HepG2 (cell line): ENCODE data around the gene SAMD4B. TPM values are rescaled to one million over a fixed set of nuclear protein-coding genes. Genes with fewer than 3 reads are reported as not detected.

Experiments used
- ARID2 ChIP-seq: sonication (generic); formaldehyde crosslinking; IDR thresholded peaks from 2 replicates; pipeline ENCODE4 v1.8.1; 2022; ENCODE audit warnings: mild to moderate bottlenecking, missing genetic modification reagents, borderline replicate concordance
- FOXK1 ChIP-seq: sonication (generic); formaldehyde crosslinking; IDR thresholded peaks from 2 replicates; pipeline ENCODE4 v1.4.0; 2020; ENCODE audit warnings: low read depth, missing genetic modification reagents, borderline replicate concordance
- HDAC1 ChIP-seq: sonication (generic); formaldehyde crosslinking; IDR thresholded peaks from 2 replicates; pipeline ENCODE4 v1.5.1; 2020; ENCODE audit warnings: mild to moderate bottlenecking, missing genetic modification reagents
- MXD4 ChIP-seq: IDR thresholded peaks from 2 replicates; pipeline ENCODE4 v1.6.1; 2016; ENCODE audit warnings: mild to moderate bottlenecking, missing biosample characterization, missing genetic modification reagents
- SIX1 ChIP-seq: sonication (generic); formaldehyde crosslinking; IDR thresholded peaks from 2 replicates; pipeline ENCODE4 v1.4.0; 2020; ENCODE audit warnings: missing genetic modification reagents, borderline replicate concordance
- SMYD3 ChIP-seq: sonication (generic); formaldehyde crosslinking; IDR thresholded peaks from 2 replicates; pipeline ENCODE4 v1.8.1; 2023; ENCODE audit warnings: mild to moderate bottlenecking, missing genetic modification reagents
- SYNCRIP ChIP-seq: fragments of 200-400 bp; formaldehyde crosslinking; IDR thresholded peaks from 2 replicates; pipeline ENCODE4 v1.6.1; 2018; ENCODE audit warnings: mild to moderate bottlenecking, low read depth, low read length; ENCODE audit not compliant: insufficient read depth
- ZNF263 ChIP-seq: sonication (generic); formaldehyde crosslinking; IDR thresholded peaks from 2 replicates; pipeline ENCODE4 v1.4.0; 2020; ENCODE audit warnings: missing genetic modification reagents
- ZNF530 ChIP-seq: sonication (generic); formaldehyde crosslinking; IDR thresholded peaks from 2 replicates; pipeline ENCODE4 v1.5.0; 2020; ENCODE audit warnings: low read depth, mild to moderate bottlenecking, missing genetic modification reagents
- ZNF761 ChIP-seq: sonication (generic); formaldehyde crosslinking; conservative IDR thresholded peaks from 2 replicates; pipeline ENCODE4 v1.4.0; 2020; ENCODE audit warnings: mild to moderate bottlenecking, missing genetic modification reagents
- ZSCAN12 ChIP-seq: sonication (generic); formaldehyde crosslinking; IDR thresholded peaks from 2 replicates; pipeline ENCODE4 v1.9.0; 2021; ENCODE audit warnings: mild to moderate bottlenecking, missing genetic modification reagents
- polyA plus RNA-seq, 8 experiments: library from polyadenylated mRNA; depleted of rRNA in 3 of 8; stranded (reverse) in 7 of 8; unstranded in 1 of 8; fragments of >200 nt; fragmentation: Illumina TruSeq in 4 of 8; extraction: Trizol in 4 of 8; gene quantifications; 2 replicates each; pipeline versions ENCODE4 v1.2.1 to v1.2.3, GENCODE V29; 2011 to 2016; ENCODE audit warnings: low read depth in 4 of 8, missing spikeins in 1 of 8, mixed read lengths in 1 of 8; ENCODE audit not compliant: insufficient read depth in 1 of 8
- total RNA-seq, 5 experiments: library from RNA; depleted of rRNA; stranded (reverse); fragments of >200 nt; fragmentation: Illumina TruSeq; extraction: Trizol; gene quantifications; 2 replicates each; pipeline ENCODE4 v1.2.3, GENCODE V29; 2016; ENCODE audit warnings: low read depth in 1 of 5
- TF ChIP-seq, protein P1 (sequence below): sonication (generic); formaldehyde crosslinking; IDR thresholded peaks from 2 replicates; pipeline ENCODE4 v1.8.1; 2022; ENCODE audit warnings: low read depth, mild to moderate bottlenecking, missing genetic modification reagents
- TF ChIP-seq, protein P2 (sequence below): sonication (generic); formaldehyde crosslinking; IDR thresholded peaks from 2 replicates; pipeline ENCODE4 v1.4.0; 2020; ENCODE audit warnings: missing genetic modification reagents
- TF ChIP-seq, protein P3 (sequence below): sonication (generic); formaldehyde crosslinking; IDR thresholded peaks from 2 replicates; pipeline ENCODE4 v1.5.0; 2020; ENCODE audit warnings: mild to moderate bottlenecking, missing genetic modification reagents
- TF ChIP-seq, protein P4 (sequence below): sonication (generic); formaldehyde crosslinking; IDR thresholded peaks from 2 replicates; pipeline ENCODE4 v1.5.0; 2020; ENCODE audit warnings: mild to moderate bottlenecking, missing genetic modification reagents
- TF ChIP-seq, protein P5 (sequence below): IDR thresholded peaks from 2 replicates; pipeline ENCODE4 v1.4.0; 2020; ENCODE audit warnings: mild to moderate bottlenecking, missing genetic modification reagents

The SAMD4B gene
- total and polyA plus RNA-seq, 2 of the 13 experiments (the other 11 are each of a cell fraction or from before 2014, with no cell fraction given), result 26.0 to 31.8 TPM

DNA sequence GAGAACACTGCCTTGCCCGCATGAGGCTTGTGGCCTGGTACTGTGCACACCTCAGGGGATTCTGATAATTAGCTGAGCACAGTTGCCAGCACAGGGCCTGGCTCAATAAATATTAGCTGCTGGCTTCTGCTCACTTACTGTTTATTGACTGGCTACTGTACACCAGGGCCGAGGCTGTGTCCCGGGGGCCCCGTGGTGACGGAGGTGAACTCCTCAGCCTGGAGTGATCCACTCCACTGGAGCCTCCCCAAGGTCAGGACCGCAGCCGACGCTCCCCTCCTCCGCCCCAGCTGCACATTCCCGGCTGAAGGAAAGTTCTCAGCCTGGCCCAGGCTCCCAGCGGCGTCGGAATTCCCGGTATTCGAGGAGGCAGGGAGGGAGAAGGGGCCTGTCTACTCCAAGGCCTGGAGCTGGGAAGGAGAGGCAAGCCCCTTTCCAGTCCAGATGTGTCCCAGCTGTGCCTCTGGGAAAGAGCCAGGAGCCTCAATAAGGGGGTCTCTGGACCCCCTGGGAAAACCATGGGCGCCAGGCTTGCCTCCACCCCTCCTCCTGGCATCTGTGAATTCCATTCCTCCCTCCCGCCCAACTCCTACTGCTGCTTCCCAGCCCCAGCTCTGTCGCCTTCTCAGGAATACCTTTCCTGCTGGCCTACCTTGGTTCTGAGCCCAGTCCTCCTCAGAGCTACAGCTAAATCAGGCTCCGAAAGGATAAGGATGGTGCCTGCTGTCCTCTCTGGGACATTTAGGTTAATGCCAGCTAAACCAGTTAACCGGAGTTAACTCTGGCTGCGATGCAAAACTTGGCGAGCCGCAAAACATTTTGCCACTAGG lies 86.3 kb downstream of the SAMD4B start (continued):
- TF ChIP-seq, protein P1, sequence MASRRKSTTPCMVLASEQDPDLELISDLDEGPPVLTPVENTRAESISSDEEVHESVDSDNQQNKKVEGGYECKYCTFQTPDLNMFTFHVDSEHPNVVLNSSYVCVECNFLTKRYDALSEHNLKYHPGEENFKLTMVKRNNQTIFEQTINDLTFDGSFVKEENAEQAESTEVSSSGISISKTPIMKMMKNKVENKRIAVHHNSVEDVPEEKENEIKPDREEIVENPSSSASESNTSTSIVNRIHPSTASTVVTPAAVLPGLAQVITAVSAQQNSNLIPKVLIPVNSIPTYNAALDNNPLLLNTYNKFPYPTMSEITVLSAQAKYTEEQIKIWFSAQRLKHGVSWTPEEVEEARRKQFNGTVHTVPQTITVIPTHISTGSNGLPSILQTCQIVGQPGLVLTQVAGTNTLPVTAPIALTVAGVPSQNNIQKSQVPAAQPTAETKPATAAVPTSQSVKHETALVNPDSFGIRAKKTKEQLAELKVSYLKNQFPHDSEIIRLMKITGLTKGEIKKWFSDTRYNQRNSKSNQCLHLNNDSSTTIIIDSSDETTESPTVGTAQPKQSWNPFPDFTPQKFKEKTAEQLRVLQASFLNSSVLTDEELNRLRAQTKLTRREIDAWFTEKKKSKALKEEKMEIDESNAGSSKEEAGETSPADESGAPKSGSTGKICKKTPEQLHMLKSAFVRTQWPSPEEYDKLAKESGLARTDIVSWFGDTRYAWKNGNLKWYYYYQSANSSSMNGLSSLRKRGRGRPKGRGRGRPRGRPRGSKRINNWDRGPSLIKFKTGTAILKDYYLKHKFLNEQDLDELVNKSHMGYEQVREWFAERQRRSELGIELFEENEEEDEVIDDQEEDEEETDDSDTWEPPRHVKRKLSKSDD (CRISPR knock-in tag), result no peak
- TF ChIP-seq SMYD3 (no peak), HDAC1 (CRISPR knock-in tag) (no peak), ZNF530 (no peak), MXD4 (CRISPR knock-in tag) (no peak), SYNCRIP (no peak), ARID2 (CRISPR knock-in tag) (0 out of 2 replicates have a peak, but pooled peaks have one; percentile 39), ZNF761 (CRISPR knock-in tag) (no peak), FOXK1 (CRISPR knock-in tag) (no peak), ZSCAN12 (CRISPR knock-in tag) (no peak), ZNF263 (CRISPR knock-in tag) (peak; percentile 91), SIX1 (CRISPR knock-in tag) (no peak)
- TF ChIP-seq, protein P2, sequence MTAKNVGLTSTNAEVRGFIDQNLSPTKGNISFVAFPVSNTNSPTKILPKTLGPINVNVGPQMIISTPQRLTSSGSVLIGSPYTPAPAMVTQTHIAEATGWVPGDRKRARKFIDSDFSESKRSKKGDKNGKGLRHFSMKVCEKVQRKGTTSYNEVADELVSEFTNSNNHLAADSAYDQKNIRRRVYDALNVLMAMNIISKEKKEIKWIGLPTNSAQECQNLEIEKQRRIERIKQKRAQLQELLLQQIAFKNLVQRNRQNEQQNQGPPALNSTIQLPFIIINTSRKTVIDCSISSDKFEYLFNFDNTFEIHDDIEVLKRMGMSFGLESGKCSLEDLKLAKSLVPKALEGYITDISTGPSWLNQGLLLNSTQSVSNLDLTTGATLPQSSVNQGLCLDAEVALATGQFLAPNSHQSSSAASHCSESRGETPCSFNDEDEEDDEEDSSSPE (CRISPR knock-in tag), result no peak
- TF ChIP-seq, protein P3, sequence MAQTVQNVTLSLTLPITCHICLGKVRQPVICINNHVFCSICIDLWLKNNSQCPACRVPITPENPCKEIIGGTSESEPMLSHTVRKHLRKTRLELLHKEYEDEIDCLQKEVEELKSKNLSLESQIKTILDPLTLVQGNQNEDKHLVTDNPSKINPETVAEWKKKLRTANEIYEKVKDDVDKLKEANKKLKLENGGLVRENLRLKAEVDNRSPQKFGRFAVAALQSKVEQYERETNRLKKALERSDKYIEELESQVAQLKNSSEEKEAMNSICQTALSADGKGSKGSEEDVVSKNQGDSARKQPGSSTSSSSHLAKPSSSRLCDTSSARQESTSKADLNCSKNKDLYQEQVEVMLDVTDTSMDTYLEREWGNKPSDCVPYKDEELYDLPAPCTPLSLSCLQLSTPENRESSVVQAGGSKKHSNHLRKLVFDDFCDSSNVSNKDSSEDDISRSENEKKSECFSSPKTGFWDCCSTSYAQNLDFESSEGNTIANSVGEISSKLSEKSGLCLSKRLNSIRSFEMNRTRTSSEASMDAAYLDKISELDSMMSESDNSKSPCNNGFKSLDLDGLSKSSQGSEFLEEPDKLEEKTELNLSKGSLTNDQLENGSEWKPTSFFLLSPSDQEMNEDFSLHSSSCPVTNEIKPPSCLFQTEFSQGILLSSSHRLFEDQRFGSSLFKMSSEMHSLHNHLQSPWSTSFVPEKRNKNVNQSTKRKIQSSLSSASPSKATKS, result 0 out of 2 replicates have a peak, but pooled peaks have one; percentile 40
- TF ChIP-seq, protein P4, sequence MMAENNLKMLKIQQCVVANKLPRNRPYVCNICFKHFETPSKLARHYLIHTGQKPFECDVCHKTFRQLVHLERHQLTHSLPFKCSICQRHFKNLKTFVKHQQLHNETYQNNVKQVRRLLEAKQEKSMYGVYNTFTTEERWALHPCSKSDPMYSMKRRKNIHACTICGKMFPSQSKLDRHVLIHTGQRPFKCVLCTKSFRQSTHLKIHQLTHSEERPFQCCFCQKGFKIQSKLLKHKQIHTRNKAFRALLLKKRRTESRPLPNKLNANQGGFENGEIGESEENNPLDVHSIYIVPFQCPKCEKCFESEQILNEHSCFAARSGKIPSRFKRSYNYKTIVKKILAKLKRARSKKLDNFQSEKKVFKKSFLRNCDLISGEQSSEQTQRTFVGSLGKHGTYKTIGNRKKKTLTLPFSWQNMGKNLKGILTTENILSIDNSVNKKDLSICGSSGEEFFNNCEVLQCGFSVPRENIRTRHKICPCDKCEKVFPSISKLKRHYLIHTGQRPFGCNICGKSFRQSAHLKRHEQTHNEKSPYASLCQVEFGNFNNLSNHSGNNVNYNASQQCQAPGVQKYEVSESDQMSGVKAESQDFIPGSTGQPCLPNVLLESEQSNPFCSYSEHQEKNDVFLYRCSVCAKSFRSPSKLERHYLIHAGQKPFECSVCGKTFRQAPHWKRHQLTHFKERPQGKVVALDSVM (CRISPR knock-in tag), result peak; percentile 69; the same call in 1 of the 2 replicates
- TF ChIP-seq, protein P5, sequence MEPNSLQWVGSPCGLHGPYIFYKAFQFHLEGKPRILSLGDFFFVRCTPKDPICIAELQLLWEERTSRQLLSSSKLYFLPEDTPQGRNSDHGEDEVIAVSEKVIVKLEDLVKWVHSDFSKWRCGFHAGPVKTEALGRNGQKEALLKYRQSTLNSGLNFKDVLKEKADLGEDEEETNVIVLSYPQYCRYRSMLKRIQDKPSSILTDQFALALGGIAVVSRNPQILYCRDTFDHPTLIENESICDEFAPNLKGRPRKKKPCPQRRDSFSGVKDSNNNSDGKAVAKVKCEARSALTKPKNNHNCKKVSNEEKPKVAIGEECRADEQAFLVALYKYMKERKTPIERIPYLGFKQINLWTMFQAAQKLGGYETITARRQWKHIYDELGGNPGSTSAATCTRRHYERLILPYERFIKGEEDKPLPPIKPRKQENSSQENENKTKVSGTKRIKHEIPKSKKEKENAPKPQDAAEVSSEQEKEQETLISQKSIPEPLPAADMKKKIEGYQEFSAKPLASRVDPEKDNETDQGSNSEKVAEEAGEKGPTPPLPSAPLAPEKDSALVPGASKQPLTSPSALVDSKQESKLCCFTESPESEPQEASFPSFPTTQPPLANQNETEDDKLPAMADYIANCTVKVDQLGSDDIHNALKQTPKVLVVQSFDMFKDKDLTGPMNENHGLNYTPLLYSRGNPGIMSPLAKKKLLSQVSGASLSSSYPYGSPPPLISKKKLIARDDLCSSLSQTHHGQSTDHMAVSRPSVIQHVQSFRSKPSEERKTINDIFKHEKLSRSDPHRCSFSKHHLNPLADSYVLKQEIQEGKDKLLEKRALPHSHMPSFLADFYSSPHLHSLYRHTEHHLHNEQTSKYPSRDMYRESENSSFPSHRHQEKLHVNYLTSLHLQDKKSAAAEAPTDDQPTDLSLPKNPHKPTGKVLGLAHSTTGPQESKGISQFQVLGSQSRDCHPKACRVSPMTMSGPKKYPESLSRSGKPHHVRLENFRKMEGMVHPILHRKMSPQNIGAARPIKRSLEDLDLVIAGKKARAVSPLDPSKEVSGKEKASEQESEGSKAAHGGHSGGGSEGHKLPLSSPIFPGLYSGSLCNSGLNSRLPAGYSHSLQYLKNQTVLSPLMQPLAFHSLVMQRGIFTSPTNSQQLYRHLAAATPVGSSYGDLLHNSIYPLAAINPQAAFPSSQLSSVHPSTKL (CRISPR knock-in tag), result peak; percentile 60
